NCI-H526 treated with DMSO at 0.1 percent for 48 hours (cell line): Measurements from ENCODE around the gene PPP2R2C.

Experiments used
- DNase-seq: peaks from one replicate; lab custom pipeline; 2025; lab: John Stamatoyannopoulos, UW

The PPP2R2C gene

DNA sequence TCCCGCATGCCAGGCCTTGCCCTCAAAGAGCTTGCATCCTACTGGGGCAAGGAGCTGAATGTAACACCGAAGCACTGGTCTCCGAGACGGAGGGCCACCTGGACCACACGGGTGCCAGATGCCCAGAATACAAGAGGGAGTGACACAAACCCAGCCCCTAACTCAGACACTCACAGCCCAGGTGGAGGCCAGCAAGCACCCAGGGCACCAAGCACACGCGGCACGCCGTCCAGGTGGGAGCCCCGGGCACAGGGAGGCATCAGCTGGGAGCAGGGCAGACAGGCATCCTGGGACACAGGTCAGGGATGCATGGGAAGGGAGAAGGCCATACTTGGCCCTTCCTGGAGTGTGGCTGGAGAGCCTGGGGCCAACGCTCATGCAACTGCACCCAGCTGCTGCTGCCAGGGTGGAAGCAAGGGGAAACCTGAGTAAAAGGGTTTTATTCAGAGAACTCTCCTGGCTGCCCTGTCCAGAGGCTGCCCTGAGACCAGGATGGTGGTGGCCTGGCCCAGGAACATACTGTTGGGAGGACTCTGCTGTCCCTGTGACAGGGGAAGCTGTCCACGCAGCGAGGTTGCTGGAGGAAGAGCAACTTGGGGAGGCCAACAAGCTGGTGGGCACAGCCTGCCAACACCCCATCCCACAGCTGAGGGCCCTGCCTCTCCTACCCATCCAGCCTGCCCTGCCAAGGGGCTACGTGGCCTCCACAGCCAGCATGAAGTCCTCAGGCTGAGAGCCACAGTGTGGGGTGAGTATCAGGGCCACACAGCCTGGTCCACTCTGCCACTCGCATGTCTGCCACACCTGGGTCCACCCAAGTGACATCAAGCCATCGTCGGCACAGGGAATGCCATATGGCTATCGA, 22.2 kb upstream of the PPP2R2C start:
- no peak for DNase-seq

DNA sequence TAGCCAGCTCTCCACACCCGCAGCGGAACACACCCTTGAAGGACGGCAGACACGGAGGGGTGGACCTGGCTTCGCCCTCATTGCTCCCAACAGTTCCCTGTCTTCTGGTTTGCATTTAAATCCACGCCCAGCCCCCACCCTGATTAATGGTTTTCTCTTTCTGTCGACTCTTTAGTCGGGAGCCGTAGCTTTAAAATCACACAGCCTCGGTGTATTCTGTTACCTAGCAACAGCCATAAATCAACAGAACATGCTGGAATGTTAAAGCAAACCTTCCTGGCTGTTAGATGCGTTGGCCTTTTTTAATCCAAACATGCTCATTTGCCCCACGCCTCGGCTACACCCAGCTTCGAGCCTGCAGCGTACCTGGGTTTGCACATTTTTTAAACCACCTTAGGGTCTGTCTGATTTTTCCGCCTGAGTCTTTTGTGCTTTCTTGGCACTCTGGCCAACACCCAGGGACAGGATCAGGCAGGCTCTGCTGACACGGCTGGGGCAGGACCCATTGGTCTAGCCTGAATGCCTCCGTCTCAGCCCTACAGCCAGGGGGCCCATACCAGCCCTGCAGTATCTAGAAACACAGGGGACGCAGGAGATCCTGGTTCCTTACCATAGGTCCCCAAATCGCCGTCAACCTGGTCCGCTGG, 21.4 kb upstream of the PPP2R2C start:
- DNase-seq, result peak; percentile 42

DNA sequence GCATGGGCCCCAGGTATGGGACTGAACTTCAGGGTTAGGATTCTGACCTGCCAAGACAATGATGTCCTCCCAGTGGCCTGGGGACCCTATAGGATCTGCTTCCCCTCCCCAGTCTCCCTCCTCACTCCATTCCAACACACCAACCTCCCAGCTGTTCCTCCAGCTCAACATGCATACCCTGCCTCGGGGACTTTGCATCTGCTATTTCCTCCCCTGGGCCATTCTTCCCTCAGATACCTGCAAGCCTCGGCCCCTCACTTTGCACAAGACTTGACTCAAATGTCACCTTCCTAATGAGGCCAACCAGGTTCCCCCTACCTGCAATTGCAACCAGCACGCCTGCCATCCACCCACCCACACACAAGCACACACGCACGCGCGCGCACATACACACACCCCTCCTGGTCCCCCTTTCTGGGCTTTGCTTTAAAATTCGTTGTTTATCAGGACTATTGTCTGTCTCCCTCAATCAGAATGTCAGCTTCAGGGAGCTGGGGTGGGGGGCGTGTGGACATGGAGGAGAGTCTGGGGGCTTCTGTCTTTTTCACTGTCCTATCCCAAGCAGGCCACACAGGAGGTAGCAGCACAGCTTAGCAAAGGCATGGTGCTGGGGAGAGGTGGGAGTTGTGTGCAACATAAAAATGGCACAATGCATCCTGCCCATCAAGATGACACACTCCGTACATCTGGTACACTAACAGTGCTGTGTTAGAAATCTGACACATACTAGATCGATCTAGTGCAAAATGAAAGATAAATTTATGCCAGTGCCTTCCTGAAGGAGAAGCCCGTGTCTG, 20.6 kb upstream of the PPP2R2C start:
- no peak for DNase-seq

DNA sequence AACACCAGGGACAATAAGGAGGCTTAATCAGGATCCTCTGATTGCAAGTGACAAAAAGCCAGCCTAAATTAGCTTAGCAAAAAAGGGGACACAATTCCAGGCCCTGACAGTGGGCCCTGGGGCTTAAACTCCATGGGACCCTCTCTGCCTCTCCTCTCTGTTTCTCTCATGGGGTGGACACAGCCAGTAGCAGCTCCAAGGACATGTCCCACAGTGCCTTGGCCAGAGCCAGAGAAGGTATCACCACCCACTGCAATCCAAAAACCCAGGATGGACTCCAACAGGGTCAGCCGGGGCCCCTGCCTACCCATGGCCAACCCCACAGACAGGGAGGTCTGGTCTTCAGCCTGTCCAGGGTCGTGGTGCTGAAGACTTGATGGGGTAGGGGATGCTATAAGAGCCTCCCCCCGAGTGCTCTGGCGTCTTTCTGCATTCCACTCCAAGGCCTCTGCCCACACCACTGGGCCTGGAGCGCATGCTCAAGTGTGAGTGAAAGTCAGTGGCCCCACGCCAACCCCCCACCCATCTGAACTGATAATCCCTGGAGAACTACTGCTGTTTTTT, 19.7 kb upstream of the PPP2R2C start:
- DNase-seq, result no peak

DNA sequence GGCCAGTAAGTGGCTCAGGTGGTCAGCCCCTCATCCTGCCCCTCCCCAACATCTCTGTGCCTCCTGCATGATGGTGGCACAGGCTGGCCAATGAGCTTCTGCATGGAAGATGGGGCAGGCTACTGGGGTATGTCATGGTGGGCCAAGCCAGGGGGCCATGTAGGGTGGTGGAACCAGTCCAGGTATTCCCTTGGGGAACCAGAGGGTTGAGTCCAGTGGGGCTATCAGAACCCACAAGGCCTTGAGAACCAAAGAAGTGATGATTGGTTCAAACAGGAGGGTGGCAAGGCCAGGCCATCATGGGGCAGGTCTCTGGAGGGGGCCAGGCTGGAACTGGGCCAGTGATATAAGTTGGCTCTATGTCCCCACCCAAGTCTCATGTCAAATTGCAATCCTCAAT, 18.8 kb upstream of the PPP2R2C start:
- no peak for DNase-seq

DNA sequence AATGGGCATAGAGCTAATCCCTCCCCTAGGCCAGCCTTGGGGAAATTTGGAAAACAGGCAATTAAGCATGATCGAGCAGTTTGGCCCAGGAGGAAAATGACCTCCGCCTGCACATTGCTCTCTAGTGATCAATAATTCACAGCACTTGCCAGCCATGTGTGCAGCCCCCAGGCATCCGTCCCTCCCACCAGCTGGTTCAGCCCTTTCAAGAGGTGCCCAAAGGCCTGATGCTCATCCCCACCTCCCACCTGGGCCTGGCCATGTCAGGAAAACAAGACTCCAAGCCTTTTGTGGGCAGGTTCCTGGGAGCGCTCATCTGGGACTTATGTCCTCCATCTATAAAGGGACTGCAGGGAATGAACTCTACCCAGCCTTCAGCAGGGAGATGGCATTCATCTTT, 17.5 kb upstream of the PPP2R2C start:
- DNase-seq, result no peak

DNA sequence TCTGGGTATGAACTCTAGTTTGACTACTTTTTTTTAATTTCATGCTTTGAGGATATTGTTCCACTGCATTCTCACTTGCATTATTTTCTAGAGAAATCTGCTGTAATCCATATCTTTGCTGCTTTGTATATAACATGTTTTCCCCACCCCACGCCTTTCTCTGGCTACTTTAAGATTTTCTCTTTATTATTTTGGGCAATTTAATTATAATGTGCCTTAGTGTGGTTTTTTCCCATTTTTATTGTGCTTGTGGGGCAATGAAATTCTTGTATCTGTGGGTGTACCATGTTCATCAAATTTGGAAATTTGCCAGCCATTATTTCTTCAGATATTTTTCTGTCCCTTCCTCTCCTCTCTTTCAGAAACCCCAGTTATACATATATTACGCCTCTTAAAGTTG, 15.1 kb upstream of the PPP2R2C start:
- DNase-seq, result no peak

DNA sequence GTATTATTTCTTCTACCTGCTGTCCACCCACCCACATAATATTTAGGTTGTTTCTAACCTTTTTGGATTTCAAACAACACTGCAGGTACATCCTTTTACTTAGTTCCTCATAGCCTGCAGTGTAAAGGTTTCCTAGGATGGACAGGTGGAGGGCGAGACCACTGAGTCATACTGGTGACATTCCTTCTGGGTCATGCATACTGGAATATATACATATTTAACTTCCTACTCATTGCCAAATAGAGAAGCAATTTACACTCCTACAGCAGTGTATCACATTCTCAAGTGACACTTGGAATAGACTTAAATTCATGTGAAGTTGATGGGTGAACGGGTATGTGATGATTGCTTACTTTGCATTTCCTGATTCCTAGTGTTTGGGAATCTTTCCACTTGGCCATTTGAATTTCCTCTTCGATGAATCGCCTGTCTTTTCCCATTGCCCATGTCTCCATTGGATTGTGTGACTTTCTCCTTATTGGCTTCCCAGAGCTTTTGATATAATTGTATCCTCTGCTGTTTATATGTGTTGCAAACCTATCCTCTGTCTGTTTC, 8.2 kb upstream of the PPP2R2C start:
- DNase-seq, result no peak

DNA sequence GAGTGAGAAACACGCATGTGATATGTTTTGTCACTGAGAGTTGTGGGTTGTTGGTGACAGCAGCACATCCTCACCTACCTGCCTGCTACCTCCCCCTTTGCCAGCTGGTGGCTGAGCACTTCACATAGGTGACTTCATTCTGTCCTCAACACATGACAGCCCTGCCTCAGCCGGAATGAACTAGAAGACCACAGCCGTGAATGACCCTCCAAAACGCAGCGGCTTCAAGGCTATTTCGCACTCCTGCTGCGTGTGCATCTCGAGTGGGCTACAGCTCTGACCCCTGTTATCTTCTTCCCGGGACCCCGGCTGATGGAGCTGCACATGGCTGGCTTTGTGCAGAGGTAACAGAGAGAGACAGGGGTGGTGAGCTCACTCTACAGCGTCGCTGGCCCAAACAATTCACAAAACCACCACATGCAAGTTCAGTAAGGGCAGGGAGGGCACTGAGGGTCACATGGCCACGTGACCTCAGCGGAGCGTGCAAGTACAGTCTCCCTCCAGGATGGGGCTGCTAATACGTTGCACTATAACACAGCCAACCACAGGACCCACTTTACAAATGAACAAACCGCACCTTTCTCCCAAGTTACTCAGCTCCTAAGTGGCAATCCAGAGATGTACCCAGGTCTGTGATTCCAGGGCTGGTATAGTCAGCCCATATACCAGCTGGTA, 6.3 kb upstream of the PPP2R2C start:
- no peak for DNase-seq

DNA sequence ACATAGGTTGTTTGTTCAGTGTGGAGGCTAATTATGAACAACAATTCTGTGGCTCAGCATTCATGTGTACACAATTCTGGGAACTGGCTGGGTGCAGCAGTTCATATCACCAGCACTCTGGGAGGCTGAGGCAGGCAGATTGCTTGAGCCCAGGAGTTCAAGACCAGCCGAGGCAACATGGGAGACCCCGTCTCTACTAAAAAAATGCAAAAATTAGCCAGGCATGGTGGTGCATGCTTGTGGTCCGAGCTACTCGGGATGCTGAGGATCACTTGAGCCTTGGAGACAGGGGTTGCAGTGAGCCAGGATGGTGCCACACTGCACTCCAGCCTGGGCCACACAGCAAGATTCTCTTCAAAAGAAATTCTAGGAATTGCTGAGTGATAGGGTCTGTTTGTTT, 4.5 kb upstream of the PPP2R2C start:
- DNase-seq, result no peak

DNA sequence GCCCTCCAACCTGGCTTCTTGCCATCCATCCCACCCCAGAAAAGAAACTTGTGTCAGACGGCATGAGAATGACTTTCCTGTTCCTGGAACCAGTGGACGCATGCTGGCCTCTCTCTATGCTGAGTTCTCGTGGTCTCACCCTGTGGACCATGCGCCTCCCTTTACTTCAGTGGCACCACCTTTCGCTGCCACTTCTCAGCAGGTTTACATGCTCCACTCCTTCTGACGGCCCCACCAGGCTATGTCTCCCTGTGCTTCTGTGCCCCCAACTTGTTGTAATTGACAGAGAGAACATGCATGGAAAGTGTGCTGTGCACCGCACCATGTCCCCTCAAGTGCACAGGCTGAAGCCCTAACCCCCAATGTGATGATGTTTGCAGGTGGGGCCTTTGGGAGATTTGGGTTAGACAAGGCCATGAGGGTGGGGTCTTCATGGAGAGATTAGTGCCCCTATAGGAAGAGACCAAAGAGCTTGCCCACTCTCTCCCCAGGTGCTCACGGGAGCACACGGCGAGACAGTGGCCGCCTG, 3.1 kb upstream of the PPP2R2C start:
- no peak for DNase-seq

DNA sequence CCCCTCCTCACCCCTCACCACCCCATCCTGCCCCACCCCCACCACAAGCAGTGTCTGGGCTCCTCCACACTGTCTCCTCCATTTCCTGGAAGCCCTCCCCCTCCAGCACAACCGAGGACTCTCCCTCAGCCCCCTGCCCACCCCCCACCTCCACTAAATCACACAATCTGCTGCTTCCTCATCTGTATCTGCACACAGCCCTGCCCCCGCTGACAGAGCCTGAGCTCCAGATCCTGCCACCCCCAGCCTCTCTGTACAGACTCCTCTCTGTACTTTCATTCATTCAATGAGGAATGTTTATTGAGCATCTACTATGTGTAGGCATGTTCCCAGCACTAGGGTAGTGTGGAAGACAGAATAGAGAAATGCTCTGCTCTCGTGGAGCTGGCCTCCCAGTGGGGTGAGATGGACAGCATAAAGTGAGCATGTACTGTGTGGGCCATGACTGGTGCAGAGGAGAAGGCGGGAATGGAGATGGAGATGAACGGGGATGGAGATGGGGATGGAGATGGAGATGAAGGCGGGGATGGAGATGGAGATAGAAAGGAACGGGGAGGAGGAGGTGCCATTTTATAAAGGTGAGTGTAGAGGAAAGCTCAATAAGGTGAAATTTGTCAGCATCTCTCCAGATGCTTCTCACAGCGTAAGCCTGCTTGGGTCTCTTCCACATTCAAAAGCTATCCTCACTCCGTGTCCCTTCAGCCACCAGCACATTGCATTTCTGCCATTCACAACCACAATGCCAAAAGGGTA, 2.5 kb upstream of the PPP2R2C start:
- no peak for DNase-seq

DNA sequence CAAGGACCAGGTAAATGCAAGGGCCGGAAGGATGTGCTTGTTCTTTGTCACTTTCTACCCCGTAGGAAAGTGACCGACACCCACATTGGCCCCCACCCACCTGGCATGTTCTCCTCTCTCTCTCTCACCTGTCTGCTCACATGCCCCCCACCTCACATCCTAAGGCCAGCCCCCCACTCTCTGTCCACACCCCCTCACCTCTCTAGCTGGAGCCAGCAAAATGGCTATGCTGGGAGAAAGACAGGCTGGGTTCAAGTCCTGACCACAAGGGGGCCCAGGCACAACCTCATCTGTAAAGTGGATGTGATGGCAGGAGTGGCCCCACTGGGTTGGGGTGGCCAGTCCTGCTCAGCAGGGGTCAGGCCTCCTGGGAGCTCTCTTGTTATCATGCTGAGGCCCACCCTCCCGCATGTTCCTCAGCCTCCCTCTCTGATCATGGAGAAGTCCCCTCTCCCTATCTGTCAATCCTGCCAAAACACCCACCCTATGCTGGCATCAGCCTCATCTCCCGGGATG, 1.7 kb upstream of the PPP2R2C start:
- no peak for DNase-seq

DNA sequence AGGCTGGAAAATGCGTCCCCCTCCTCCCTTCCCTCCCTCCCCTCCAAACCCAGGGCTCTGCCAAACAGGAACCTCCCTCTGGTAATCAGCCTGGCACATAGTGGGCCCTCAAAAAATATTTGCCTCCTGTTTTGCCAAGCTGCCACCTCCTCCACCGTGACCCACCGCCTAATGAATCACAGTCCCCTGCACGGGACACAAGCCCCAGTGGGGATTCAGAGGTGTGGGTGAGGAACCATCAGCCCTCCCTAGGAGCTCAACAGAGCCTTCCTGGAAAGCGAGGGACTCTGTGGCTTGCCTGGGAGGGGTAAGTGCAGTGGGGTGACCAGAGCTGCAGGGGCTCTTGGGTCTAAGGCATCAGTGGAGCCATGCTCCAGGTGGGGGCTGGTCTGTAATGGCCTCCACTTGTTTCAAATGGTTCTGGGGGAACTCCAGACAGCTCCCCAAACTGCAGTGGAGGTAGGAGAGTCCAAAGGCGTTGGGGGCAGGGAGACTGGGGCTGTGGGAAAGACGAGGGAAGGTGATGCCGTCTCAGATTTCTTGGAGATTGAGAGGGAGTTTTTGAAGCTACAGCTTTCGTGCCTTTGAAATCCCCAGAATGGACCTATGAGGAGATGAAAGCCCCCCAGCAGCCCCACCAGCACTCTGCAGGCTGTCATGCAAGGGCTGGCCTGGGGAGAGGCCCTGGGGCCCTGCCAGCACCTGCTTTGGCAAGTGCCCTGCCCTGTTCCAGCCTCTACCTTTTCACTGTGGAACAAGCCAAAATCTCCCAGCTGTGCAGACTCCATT, 1.0 kb upstream of the PPP2R2C start:
- DNase-seq, result no peak

DNA sequence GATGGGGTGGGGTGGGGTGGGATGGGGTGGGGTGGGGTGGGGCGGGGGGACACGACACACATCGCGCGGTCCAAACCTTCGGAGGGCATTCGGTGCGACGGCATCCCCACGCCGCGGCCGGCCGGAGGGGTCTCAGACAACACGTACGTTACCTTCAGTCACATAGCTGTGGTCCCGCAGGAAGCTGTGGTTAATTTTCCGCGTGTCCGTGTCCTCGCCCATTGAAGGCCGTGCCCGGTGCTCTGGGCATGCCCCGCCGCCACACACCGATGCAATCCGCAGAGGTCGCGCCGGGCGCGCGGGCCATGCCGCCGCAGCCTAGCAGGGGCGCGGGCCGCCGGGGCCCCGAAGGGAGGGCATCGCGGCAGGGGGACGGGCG, 417 bp downstream of the PPP2R2C start:
- no peak for DNase-seq

DNA sequence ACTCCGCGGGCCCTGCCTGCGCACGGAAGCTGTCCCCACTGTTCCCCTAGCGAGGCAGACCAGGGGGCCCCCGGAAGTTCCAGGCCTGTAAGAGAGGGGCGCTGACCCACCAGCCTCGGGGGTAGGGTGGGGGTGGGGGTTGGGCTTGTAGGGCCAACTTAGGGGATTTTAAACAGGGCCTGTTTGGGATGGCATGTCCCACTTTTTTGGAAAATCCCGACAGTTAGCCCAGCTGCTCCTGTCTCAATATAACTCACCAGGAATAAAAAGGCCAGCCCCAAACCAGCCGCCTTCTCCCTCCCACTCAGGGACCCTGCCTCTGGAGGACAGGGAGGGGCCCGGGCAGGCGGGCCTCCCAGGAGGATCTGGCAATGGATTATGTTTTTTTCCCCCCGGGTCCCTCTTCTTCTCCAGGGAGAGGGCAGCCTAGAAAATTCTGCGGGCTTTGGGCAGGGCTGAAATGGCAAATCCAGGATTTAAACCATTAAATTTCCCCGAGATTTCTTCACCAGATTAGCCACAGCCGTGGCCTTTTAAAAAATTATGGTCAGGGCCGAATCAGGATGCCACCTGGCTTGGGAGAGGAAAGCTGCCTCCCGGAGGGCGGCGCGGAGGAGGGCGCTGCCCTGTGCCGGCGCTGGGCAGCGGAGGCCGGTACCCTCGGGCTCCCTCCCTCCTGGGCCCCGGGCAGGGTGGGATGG, 957 bp downstream of the PPP2R2C start:
- no peak for DNase-seq

DNA sequence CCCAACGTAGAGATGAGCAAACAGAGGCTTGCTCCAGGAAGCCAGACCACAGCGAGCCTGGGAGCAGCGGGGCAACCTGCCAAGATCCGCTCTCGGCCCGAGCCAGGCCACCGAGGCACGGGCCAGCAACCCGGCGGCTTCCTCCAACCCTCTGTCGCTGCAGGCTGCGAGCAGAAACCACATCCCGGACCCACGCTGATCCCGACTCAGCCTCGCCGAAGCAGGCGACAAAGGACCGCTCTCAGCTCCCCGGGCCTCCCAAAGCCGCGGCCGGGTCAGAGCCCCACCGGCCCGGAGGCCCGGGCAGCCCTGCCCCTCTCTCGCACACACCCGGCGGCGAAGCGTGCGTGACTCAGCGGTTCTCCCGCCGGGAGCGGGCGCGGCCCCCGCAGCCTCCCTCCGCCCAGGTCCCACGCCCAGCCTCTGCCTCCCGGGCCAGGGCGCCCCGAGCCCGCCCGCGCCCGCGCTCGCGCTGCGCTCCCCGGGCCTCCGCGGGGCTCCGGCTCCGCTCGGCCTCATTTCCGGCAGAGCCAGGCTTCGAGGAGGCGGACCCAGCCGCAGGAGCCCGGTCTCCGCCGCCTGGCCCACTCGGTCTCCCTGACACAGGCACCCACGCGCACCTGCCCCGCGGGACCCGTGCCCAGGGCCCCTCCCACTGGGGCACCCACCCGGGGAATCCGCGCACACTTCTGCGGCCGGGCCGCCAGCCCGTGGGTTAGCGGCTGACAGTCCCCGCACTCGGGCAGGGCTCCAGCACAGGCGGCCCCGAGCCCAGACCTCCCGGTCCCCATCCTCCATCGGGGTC, 1.7 kb downstream of the PPP2R2C start:
- no peak for DNase-seq

DNA sequence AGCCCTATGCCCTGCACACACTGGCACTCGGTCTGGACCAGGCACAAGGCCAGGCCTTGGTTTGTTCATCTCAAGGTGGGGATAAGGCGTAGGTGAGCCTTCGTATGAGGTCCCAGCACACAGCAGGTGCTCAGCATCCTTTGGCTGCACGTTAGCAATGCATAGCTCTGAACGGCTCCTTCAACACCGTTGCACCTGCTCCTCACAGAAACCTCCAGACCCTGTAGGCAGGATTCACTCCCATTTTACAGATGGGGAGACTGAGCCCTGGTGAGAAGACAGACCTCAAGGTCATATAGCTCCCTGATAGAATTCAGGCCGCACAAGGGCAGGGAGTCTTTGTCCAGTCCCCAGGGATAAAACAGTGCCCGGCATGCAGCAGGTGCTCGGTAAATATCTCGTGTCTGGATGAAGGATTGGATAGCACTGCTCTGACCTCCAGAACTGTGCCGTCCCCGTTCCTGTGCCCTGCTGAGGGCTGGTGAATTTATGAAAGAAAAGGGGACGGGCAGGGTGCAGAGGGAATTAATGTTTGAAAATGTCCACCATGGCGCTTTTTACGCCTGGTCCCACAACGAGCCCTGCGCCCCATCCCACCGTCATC, 2.4 kb downstream of the PPP2R2C start:
- no peak for DNase-seq
